IMR-90 (cell line): ENCODE data around the gene LYPD8. TPM values are rescaled to one million over a fixed set of nuclear protein-coding genes. Genes with fewer than 3 reads are reported as not detected.

Source experiments
- ATAC-seq: fragments of 200-7000 bp; cut with Tn5 transposase; 2 replicates; pipeline ENCODE4 v1.9.1; 2020; ENCODE audit warnings: low read depth, mild to moderate bottlenecking, moderate library complexity
- BruUV-seq: library from RNA; stranded (reverse); fragments of 400-500 nt; replicated peaks from 2 replicates; lab custom pipeline; 2021; lab: Mats Ljungman, UMichigan
- CTCF ChIA-PET: fragments of 300-600 bp; formaldehyde crosslinking; extraction: SDS; loops from one replicate; lab custom pipeline; 2021; ENCODE audit warnings: antibody characterized with exemption; lab: Yijun Ruan, JAX
- POLR2A ChIA-PET: fragments of 300-600 bp; sonication (Branson Sonifier 250); formaldehyde crosslinking; loops from one replicate; lab custom pipeline; 2022; ENCODE audit warnings: antibody characterized with exemption; ENCODE audit not compliant: unreplicated experiment; lab: Charles Lee
- DNase-seq: peaks from one replicate; pipeline ENCODE4 v3.0.0; 2013
- H2AFZ ChIP-seq: replicated peaks from 2 replicates; pipeline ENCODE3; 2013; ENCODE audit warnings: low read length, mild to moderate bottlenecking; ENCODE audit not compliant: poor library complexity
- H2AK5ac ChIP-seq: 2 replicates; pipeline ENCODE4 v1.6.1; 2013; ENCODE audit warnings: low read depth, low read length, inconsistent platforms
- H2AK9ac ChIP-seq: replicated peaks from 2 replicates; pipeline ENCODE3; 2013; ENCODE audit warnings: mild to moderate bottlenecking, low read depth, low read length, moderate library complexity; ENCODE audit not compliant: poor library complexity
- H2BK120ac ChIP-seq: 2 replicates; pipeline ENCODE4 v1.6.1; 2013; ENCODE audit warnings: low read depth, low read length, inconsistent platforms
- H2BK15ac ChIP-seq: 3 replicates; pipeline ENCODE4 v1.6.1; 2013; ENCODE audit warnings: low read depth, low read length, inconsistent platforms
- H2BK20ac ChIP-seq: 2 replicates; pipeline ENCODE4 v1.6.1; 2013; ENCODE audit warnings: low read depth, mild to moderate bottlenecking, inconsistent platforms, low read length, moderate library complexity
- H2BK5ac ChIP-seq: 2 replicates; pipeline ENCODE4 v1.6.1; 2013; ENCODE audit warnings: mild to moderate bottlenecking, low read depth, low read length, inconsistent platforms; ENCODE audit not compliant: poor library complexity, severe bottlenecking
- H3K14ac ChIP-seq: replicated peaks from 2 replicates; pipeline ENCODE4 v1.6.1; 2013; ENCODE audit warnings: low read depth, low read length, inconsistent platforms
- H3K18ac ChIP-seq: 2 replicates; pipeline ENCODE4 v1.6.1; 2013; ENCODE audit warnings: low read depth, low read length, control low read depth
- H3K23ac ChIP-seq: 2 replicates; pipeline ENCODE4 v1.6.1; 2013; ENCODE audit warnings: low read depth, low read length, inconsistent platforms
- H3K27ac ChIP-seq: 2 replicates; pipeline ENCODE4 v1.5.1; 2013; ENCODE audit warnings: mild to moderate bottlenecking, control low read depth, low read length; ENCODE audit not compliant: insufficient read depth
- H3K27me3 ChIP-seq: 2 replicates; pipeline ENCODE4 v1.6.1; 2013; ENCODE audit warnings: low read length; ENCODE audit not compliant: control insufficient read depth, insufficient read depth
- H3K36me3 ChIP-seq: 2 replicates; pipeline ENCODE4 v1.6.1; 2013; ENCODE audit warnings: low read length, mixed read lengths; ENCODE audit not compliant: control insufficient read depth, insufficient read depth
- H3K4ac ChIP-seq: 2 replicates; pipeline ENCODE4 v1.6.1; 2013; ENCODE audit warnings: low read depth, low read length, inconsistent platforms
- H3K4me1 ChIP-seq: 2 replicates; pipeline ENCODE4 v1.6.1; 2013; ENCODE audit warnings: low read length, mixed read lengths; ENCODE audit not compliant: control insufficient read depth, insufficient read depth
- H3K4me2 ChIP-seq: 2 replicates; pipeline ENCODE4 v1.6.1; 2013; ENCODE audit warnings: low read depth, mild to moderate bottlenecking, control low read depth, low read length, moderate library complexity
- H3K4me3 ChIP-seq: 2 replicates; pipeline ENCODE4 v1.5.1; 2013; ENCODE audit warnings: low read depth, mild to moderate bottlenecking, control low read depth, low read length, moderate library complexity; ENCODE audit not compliant: insufficient read depth
- H3K56ac ChIP-seq: 2 replicates; pipeline ENCODE4 v1.6.1; 2013; ENCODE audit warnings: low read length, inconsistent platforms; ENCODE audit not compliant: insufficient read depth; ENCODE audit errors: extremely low read depth
- H3K79me1 ChIP-seq, 2 experiments: 2 replicates each; pipeline ENCODE4 v1.6.1; 2013; ENCODE audit warnings: low read length in 2 of 2, inconsistent platforms in 1 of 2, low read depth in 1 of 2
- H3K9ac ChIP-seq: 2 replicates; pipeline ENCODE4 v1.6.1; 2013; ENCODE audit warnings: low read depth, low read length, control low read depth
- H3K9me1 ChIP-seq: 2 replicates; pipeline ENCODE4 v1.6.1; 2013; ENCODE audit warnings: low read length, inconsistent platforms; ENCODE audit not compliant: insufficient read depth
- H3K9me3 ChIP-seq: 2 replicates; pipeline ENCODE4 v1.6.1; 2013; ENCODE audit warnings: low read length; ENCODE audit not compliant: control insufficient read depth, insufficient read depth
- H4K20me1 ChIP-seq: 2 replicates; pipeline ENCODE4 v1.6.1; 2013; ENCODE audit warnings: low read length, inconsistent platforms; ENCODE audit not compliant: insufficient read depth
- H4K5ac ChIP-seq: 2 replicates; pipeline ENCODE4 v1.6.1; 2013; ENCODE audit warnings: mild to moderate bottlenecking, low read depth, low read length, control low read depth
- H4K8ac ChIP-seq, 2 experiments: 2 replicates each; pipeline ENCODE4 v1.6.1; 2013; ENCODE audit warnings: low read depth in 2 of 2, low read length in 2 of 2, control low read depth in 1 of 2, inconsistent platforms in 1 of 2
- H4K91ac ChIP-seq: 2 replicates; pipeline ENCODE4 v1.6.1; 2013; ENCODE audit warnings: low read depth, low read length, inconsistent platforms; ENCODE audit not compliant: insufficient read depth
- CEBPB ChIP-seq: IDR thresholded peaks from 2 replicates; pipeline ENCODE4 v1.6.1; 2012; ENCODE audit warnings: low read depth, low read length, improper control_type of control experiment
- CHD1 ChIP-seq: IDR thresholded peaks from 2 replicates; pipeline ENCODE4 v1.6.1; 2012; ENCODE audit warnings: low read depth, low read length, improper control_type of control experiment
- FOS ChIP-seq: fragments of 150-350 bp; IDR thresholded peaks from 2 replicates; pipeline ENCODE4 v1.6.1; 2016; ENCODE audit warnings: low read depth, low read length
- MAFK ChIP-seq: IDR thresholded peaks from 2 replicates; pipeline ENCODE4 v1.6.1; 2012; ENCODE audit warnings: low read depth, low read length, improper control_type of control experiment
- MAZ ChIP-seq: IDR thresholded peaks from 2 replicates; pipeline ENCODE4 v1.6.1; 2012; ENCODE audit warnings: low read depth, mild to moderate bottlenecking, low read length, improper control_type of control experiment, moderate library complexity, borderline replicate concordance
- MXI1 ChIP-seq: IDR thresholded peaks from 2 replicates; pipeline ENCODE4 v1.6.1; 2012; ENCODE audit warnings: low read depth, mild to moderate bottlenecking, low read length, moderate library complexity, borderline replicate concordance
- POLR2A ChIP-seq: IDR thresholded peaks from 2 replicates; pipeline ENCODE4 v1.6.1; 2012; ENCODE audit warnings: mild to moderate bottlenecking, low read depth, low read length
- RAD21 ChIP-seq: IDR thresholded peaks from 2 replicates; pipeline ENCODE4 v1.6.1; 2012; ENCODE audit warnings: low read length, improper control_type of control experiment
- RFX5 ChIP-seq: IDR thresholded peaks from 2 replicates; pipeline ENCODE4 v1.8.0; 2012; ENCODE audit warnings: low read depth, mild to moderate bottlenecking, low read length, moderate library complexity
- SMC3 ChIP-seq: fragments of 150-350 bp; IDR thresholded peaks from 2 replicates; pipeline ENCODE4 v1.6.1; 2016; ENCODE audit warnings: low read depth, mild to moderate bottlenecking, antibody characterized with exemption, low read length, moderate library complexity
- WGBS, 2 experiments: methylation state at CpG; one replicate each; pipeline versions ENCODE4 v1.1.5 to v1.1.7; 2013; ENCODE audit warnings: missing lambda C conversion rate in 2 of 2; ENCODE audit not compliant: insufficient read length in 1 of 2; ENCODE audit errors: extremely low coverage in 2 of 2; 5-methylcytosine and 5-hydroxymethylcytosine counted together
- dilution Hi-C: fragments of 300-500 bp; cut with HindIII; formaldehyde crosslinking; loops from one replicate; pipeline ENCODE4 v1.14.3; 2018; ENCODE audit warnings: low sequenced_read_pairs; ENCODE audit not compliant: unreplicated experiment
- in situ Hi-C: fragments of 300-500 bp; cut with MboI; formaldehyde crosslinking; loops from 3 replicates; pipeline ENCODE4 v1.14.3; 2019; ENCODE audit warnings: low sequenced_read_pairs, inconsistent platforms, mixed read lengths
- intact Hi-C: fragments of 100-400 bp; cut with micrococcal nuclease; formaldehyde crosslinking; loops from 2 replicates; pipeline ENCODE4 v1.10.0; 2022
- polyA plus RNA-seq, 3 experiments: library from polyadenylated mRNA; depleted of rRNA; stranded (reverse); fragments of >200 nt; gene quantifications; 2 replicates each; pipeline ENCODE4 v1.2.3, GENCODE V29; 2012; ENCODE audit warnings: low replicate concordance in 1 of 3
- total RNA-seq: library from RNA; depleted of rRNA; stranded (reverse); fragments of >200 nt; gene quantifications from 2 replicates; pipeline ENCODE4 v1.2.3, GENCODE V29; 2012
- TF ChIP-seq, protein P1 (sequence below): conservative IDR thresholded peaks from 2 replicates; pipeline ENCODE4 v1.5.1; 2012; ENCODE audit warnings: mild to moderate bottlenecking, low read depth, low read length, improper control_type of control experiment
- TF ChIP-seq, protein P2 (sequence below): fragments of 150-350 bp; IDR thresholded peaks from 2 replicates; pipeline ENCODE4 v1.6.1; 2016; ENCODE audit warnings: low read depth, mild to moderate bottlenecking, low read length, moderate library complexity, borderline replicate concordance
- TF ChIP-seq, protein P3 (sequence below): fragments of 150-350 bp; IDR thresholded peaks from 2 replicates; pipeline ENCODE4 v1.6.1; 2017; ENCODE audit warnings: mild to moderate bottlenecking, antibody characterized with exemption, low read length, low read depth

Gene LYPD8
- total and polyA plus RNA-seq, 2 of the 4 experiments (the other 2 are of a cell fraction): not detected

DNA sequence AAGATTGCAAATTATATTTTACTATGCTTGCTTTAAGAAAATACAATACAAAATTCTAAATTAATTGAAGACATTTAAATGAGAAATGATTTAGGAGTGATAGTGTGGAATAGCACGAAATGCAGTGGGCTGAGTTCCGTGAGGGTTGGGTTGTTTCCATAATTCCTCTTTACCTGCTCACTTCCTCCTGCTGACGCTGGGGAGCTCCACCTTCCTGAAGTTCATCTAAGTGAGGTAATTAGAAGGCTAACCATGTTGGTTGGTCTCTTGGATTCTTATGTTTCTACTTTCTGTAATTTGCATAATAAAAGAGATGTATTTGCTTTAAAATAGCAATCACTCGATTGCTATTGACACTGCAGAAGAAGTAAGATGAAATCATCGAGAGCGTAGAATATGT, 57.7 kb downstream of the LYPD8 start:
- dilution Hi-C loops: no loop called here
- no TSS peak for BruUV-seq
- no peak overlapping the region for H4K91ac ChIP-seq
- no peak overlapping the region for H2AFZ ChIP-seq
- H2BK5ac ChIP-seq: no peak overlapping the region
- TF ChIP-seq, protein P1, sequence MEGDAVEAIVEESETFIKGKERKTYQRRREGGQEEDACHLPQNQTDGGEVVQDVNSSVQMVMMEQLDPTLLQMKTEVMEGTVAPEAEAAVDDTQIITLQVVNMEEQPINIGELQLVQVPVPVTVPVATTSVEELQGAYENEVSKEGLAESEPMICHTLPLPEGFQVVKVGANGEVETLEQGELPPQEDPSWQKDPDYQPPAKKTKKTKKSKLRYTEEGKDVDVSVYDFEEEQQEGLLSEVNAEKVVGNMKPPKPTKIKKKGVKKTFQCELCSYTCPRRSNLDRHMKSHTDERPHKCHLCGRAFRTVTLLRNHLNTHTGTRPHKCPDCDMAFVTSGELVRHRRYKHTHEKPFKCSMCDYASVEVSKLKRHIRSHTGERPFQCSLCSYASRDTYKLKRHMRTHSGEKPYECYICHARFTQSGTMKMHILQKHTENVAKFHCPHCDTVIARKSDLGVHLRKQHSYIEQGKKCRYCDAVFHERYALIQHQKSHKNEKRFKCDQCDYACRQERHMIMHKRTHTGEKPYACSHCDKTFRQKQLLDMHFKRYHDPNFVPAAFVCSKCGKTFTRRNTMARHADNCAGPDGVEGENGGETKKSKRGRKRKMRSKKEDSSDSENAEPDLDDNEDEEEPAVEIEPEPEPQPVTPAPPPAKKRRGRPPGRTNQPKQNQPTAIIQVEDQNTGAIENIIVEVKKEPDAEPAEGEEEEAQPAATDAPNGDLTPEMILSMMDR: no peak
- TF ChIP-seq RFX5: no peak
- TF ChIP-seq, protein P2, sequence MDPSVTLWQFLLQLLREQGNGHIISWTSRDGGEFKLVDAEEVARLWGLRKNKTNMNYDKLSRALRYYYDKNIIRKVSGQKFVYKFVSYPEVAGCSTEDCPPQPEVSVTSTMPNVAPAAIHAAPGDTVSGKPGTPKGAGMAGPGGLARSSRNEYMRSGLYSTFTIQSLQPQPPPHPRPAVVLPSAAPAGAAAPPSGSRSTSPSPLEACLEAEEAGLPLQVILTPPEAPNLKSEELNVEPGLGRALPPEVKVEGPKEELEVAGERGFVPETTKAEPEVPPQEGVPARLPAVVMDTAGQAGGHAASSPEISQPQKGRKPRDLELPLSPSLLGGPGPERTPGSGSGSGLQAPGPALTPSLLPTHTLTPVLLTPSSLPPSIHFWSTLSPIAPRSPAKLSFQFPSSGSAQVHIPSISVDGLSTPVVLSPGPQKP: no peak
- TF ChIP-seq FOS: no peak
- no peak for TF ChIP-seq CEBPB
- no peak for TF ChIP-seq SMC3
- TF ChIP-seq POLR2A: no peak
- no peak for TF ChIP-seq MAFK
- TF ChIP-seq MXI1: no peak
- TF ChIP-seq RAD21: no peak
- TF ChIP-seq, protein P3, sequence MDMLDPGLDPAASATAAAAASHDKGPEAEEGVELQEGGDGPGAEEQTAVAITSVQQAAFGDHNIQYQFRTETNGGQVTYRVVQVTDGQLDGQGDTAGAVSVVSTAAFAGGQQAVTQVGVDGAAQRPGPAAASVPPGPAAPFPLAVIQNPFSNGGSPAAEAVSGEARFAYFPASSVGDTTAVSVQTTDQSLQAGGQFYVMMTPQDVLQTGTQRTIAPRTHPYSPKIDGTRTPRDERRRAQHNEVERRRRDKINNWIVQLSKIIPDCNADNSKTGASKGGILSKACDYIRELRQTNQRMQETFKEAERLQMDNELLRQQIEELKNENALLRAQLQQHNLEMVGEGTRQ: no peak
- TF ChIP-seq CHD1: no peak
- TF ChIP-seq MAZ: no peak
- POLR2A ChIA-PET: no interaction called here
- in situ Hi-C loops: no loop called here
- H2AK9ac ChIP-seq: no peak overlapping the region
- WGBS, 2 experiments: no CpG with 5 or more reads among the region's 6 CpGs
- no peak overlapping the region for H4K5ac ChIP-seq
- H3K36me3 ChIP-seq: no peaks in the 10 kb centered on the region
- H3K4me3 ChIP-seq: no peak overlapping the region
- CTCF ChIA-PET: interaction anchor here (1.0 kb wide), 1 partner anchor 11 kb away, joined by 3 read pairs; no protein-coding TSS in a partner anchor
- no peak overlapping the region for H2AK5ac ChIP-seq
- H3K56ac ChIP-seq: no peak overlapping the region
- no peak overlapping the region for H2BK20ac ChIP-seq
- H3K9me1 ChIP-seq: no peaks in the 10 kb centered on the region
- H3K14ac ChIP-seq: no peak overlapping the region
- H4K8ac ChIP-seq: no peak overlapping the region
- DNase-seq (no peak), ATAC-seq (no peak)
- H3K18ac ChIP-seq: no peak overlapping the region
- H3K23ac ChIP-seq: no peak overlapping the region
- H3K27me3 ChIP-seq: no peaks in the 10 kb centered on the region
- no peaks in the 10 kb centered on the region for H3K4me1 ChIP-seq
- H2BK120ac ChIP-seq: no peak overlapping the region
- no peaks in the 10 kb centered on the region for H3K79me1 ChIP-seq
- no peak overlapping the region for H3K27ac ChIP-seq
- no peak overlapping the region for H3K4ac ChIP-seq
- H3K4me2 ChIP-seq: no peak overlapping the region
- intact Hi-C loops: no loop called here
- no peaks in the 10 kb centered on the region for H4K20me1 ChIP-seq
- no peak overlapping the region for H2BK15ac ChIP-seq
- H3K9ac ChIP-seq: no peak overlapping the region
- H3K9me3 ChIP-seq: peaks cover 23% of the 10 kb centered on the region
